ENCODE measurements around the gene CFAP77.

CFAP77 gene

DNA sequence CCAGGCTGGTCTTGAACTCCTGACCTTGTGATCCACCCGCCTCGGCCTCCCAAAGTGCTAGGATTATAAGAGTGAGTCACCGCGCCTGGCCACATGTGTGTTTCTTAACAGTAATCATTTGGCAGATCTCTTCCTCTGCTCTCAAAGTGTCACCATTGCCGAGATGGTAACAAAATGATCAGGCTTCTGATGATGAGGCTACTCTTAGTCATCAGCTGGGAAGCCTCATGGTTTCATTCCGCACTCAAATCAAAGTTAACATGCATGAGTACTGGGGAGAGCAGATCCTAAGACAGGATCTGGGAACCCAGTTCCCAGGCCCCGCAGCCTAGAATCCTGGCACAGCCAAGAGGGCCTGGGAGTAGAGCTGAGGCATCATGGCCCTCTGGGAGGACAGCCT is 199.8 kb downstream of the CFAP77 start:
- ChIA-PET CTCF (interaction anchor here (0.6 kb wide), 1 partner anchor 378 kb away, joined by 3 read pairs; no protein-coding TSS in a partner anchor), POLR2A (ENCODE audit: low non-redundant PET) (no interaction called here)
- DNase-seq (ENCODE audit: low spot score) = peak; percentile 69
- TF ChIP-seq, protein P1, sequence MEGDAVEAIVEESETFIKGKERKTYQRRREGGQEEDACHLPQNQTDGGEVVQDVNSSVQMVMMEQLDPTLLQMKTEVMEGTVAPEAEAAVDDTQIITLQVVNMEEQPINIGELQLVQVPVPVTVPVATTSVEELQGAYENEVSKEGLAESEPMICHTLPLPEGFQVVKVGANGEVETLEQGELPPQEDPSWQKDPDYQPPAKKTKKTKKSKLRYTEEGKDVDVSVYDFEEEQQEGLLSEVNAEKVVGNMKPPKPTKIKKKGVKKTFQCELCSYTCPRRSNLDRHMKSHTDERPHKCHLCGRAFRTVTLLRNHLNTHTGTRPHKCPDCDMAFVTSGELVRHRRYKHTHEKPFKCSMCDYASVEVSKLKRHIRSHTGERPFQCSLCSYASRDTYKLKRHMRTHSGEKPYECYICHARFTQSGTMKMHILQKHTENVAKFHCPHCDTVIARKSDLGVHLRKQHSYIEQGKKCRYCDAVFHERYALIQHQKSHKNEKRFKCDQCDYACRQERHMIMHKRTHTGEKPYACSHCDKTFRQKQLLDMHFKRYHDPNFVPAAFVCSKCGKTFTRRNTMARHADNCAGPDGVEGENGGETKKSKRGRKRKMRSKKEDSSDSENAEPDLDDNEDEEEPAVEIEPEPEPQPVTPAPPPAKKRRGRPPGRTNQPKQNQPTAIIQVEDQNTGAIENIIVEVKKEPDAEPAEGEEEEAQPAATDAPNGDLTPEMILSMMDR (conservative IDR thresholded peaks at IDR 0.05; ENCODE audit: low read depth) = no peak
- no peak overlapping the region for H3K27ac ChIP-seq

- ChIA-PET CTCF (no interaction called here), POLR2A (ENCODE audit: low non-redundant PET) (no interaction called here)
- no peak for DNase-seq (ENCODE audit: low spot score)
- TF ChIP-seq, protein P1 (conservative IDR thresholded peaks at IDR 0.05; ENCODE audit: low read depth) = no peak
- no peak overlapping the region for H3K27ac ChIP-seq
Observed at GRCh38 chr9:132610661-132611060, 200.7 kb downstream of the CFAP77 start.

- CTCF ChIA-PET = no interaction called here
- no peak overlapping the region for H3K27ac ChIP-seq
- TF ChIP-seq, protein P1 (conservative IDR thresholded peaks at IDR 0.05; ENCODE audit: low read depth) = no peak
- POLR2A ChIA-PET (ENCODE audit: low non-redundant PET) = no interaction called here
- no peak for DNase-seq (ENCODE audit: low spot score)
Observed at GRCh38 chr9:132614324-132614723, 204.3 kb downstream of the CFAP77 start.

DNA sequence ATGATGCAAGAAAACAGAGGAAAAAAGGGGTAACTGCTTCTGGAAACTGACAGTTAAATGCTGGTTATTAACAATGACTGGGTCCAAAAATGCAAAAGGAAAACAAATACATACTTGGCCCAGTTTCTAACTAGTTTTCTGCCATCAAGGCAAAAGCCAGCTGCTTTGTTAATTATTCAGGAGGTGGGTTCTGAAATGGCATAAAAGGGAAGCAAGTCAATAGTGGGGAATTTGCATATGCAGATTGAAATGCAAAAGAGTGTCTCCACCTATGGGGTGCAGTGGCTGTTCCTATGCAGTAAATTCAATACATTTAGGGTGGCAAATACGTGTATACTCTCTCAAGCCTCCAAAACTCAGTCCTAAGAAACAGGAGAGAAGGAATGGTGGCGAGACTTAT is 205.8 kb downstream of the CFAP77 start:
- ChIA-PET POLR2A (ENCODE audit: low non-redundant PET) (no interaction called here), CTCF (interaction anchor here (0.6 kb wide), 2 partner anchors 27 to 35 kb away, joined by 3 to 12 read pairs; no protein-coding TSS in a partner anchor)
- TF ChIP-seq, protein P1 (conservative IDR thresholded peaks at IDR 0.05; ENCODE audit: low read depth) = no peak
- DNase-seq (ENCODE audit: low spot score) = no peak
- no peak overlapping the region for H3K27ac ChIP-seq

GRCh38 chr9:132616725-132617124 is 206.7 kb downstream of the CFAP77 start:
- DNase-seq (ENCODE audit: low spot score) = no peak
- POLR2A ChIA-PET (ENCODE audit: low non-redundant PET) = no interaction called here
- H3K27ac ChIP-seq = no peak overlapping the region
- TF ChIP-seq, protein P1 (conservative IDR thresholded peaks at IDR 0.05; ENCODE audit: low read depth) = no peak
- CTCF ChIA-PET = interaction anchor here (0.5 kb wide), 1 partner anchor 158 kb away, joined by 3 read pairs; no protein-coding TSS in a partner anchor

GRCh38 chr9:132622159-132622558 is 212.1 kb downstream of the CFAP77 start:
- DNase-seq (ENCODE audit: low spot score) = no peak
- POLR2A ChIA-PET (ENCODE audit: low non-redundant PET) = interaction anchor here (0.6 kb wide), 1 partner anchor 52 kb away, joined by 3 read pairs; no protein-coding TSS in a partner anchor
- CTCF ChIA-PET = interaction anchor here (0.7 to 1.0 kb wide), 2 partner anchors 130 to 1550 kb away, joined by 5 to 6 read pairs; no protein-coding TSS in a partner anchor
- TF ChIP-seq, protein P1 (conservative IDR thresholded peaks at IDR 0.05; ENCODE audit: low read depth) = no peak
- no peak overlapping the region for H3K27ac ChIP-seq

All from RWPE1 (cell line).